Measurements from ENCODE around the gene PDCD6IP. TPM values are rescaled to one million over a fixed set of nuclear protein-coding genes. Genes with fewer than 3 reads are reported as not detected.

The PDCD6IP gene
- total RNA-seq, 4 donors from 2014 or later = 177 to 319 (median 203) TPM

GRCh38 chr3:33773637-33774036, 24.8 kb upstream of the PDCD6IP start:
- TF ChIP-seq, protein P1, sequence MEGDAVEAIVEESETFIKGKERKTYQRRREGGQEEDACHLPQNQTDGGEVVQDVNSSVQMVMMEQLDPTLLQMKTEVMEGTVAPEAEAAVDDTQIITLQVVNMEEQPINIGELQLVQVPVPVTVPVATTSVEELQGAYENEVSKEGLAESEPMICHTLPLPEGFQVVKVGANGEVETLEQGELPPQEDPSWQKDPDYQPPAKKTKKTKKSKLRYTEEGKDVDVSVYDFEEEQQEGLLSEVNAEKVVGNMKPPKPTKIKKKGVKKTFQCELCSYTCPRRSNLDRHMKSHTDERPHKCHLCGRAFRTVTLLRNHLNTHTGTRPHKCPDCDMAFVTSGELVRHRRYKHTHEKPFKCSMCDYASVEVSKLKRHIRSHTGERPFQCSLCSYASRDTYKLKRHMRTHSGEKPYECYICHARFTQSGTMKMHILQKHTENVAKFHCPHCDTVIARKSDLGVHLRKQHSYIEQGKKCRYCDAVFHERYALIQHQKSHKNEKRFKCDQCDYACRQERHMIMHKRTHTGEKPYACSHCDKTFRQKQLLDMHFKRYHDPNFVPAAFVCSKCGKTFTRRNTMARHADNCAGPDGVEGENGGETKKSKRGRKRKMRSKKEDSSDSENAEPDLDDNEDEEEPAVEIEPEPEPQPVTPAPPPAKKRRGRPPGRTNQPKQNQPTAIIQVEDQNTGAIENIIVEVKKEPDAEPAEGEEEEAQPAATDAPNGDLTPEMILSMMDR (IDR thresholded peaks at IDR 0.05; ENCODE audit: low read depth) = no peak

DNA sequence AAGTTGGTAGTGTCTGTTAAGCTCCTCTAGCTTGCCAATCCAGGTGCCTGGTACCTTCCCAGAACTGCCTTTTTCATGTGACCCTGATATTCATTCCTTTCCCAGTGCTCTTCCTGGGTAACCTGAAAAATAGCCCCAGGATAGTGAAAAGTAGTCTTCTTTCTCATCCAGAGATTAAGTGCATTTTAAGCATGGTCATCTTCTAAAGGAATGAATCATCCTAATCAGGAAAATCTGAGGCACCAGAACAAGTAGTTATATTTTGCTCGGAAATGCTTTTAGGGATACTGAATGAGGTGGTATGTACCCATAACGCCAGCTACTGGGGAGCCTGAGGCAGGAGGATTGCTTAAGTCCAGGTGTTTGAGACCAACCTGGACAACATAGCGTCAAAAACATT, 23.1 kb upstream of the PDCD6IP start:
- TF ChIP-seq, protein P1 (IDR thresholded peaks at IDR 0.05; ENCODE audit: low read depth) = no peak

DNA sequence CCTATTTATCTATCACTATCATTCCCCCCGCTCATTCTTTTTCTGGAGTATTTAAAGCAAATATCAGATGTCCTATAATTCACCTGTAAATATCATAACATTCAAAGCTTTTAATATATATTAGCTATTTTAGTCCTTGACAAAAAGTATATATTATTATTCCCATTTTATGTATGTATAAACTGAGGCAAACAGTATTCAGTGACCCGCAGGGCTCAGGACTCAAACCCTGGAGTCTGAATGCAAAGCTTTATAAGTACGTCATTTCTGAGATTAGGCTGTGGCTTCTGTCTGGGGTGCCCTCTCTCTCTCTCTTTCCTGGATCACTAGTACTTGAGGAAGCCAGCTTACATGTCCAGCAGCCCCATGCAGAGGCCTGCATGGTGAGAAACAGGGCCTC, 20.4 kb upstream of the PDCD6IP start:
- TF ChIP-seq, protein P1 (IDR thresholded peaks at IDR 0.05; ENCODE audit: low read depth) = no peak

DNA sequence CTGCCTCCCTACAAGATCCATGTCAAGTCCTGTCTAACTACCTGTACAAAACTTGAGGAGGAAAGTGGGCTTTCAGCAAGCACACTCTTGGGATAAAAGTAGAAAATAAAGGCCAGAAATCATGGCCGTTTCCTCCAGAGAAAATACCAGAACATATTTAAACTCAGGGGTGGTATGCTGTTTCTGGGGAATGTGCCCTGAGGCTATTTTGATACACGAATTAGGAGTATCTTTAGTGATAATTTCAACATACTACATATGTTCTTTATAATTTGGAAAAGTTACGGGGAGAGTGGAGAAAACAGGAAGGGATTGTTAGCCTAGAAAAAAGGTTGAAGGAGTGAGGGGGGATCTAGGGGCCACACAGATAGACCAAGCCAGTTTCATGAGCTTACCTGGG, 18.7 kb upstream of the PDCD6IP start:
- TF ChIP-seq, protein P1 (IDR thresholded peaks at IDR 0.05; ENCODE audit: low read depth) = no peak

GRCh38 chr3:33786565-33787327, 11.7 kb upstream of the PDCD6IP start:
- TF ChIP-seq, protein P1 (IDR thresholded peaks at IDR 0.05; ENCODE audit: low read depth) = no peak

DNA sequence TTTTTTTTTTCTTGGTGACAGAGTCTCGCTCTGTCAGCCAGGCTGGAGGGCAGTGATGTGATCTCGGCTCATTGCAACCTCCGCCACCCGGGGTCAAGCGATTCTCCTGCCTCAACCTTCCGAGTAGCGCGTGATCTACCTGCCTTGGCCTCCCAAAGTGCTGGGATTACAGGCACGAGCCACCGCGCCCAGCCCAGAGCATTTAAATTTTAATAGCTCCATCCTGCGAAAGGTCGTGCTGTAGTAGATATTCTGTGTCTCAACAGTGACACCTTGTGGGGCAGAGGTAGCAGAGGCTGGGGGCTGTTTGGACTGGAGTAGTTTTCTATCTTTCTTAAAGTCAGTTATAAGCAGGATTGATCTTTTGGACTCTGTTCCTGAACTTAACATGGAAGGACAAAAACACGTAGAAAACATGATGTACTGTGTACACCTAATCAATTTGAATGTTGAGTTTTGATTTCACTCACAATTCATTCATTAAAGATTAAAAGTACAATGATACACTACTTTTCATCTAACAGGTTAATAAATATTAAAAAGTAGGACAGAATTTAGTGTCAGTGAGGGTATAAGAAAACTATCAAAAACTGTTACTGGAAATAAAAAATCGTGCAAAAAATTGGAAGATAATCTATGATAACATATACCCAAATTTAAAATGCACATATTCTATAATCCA, 11.0 kb upstream of the PDCD6IP start:
- TF ChIP-seq, protein P1 (IDR thresholded peaks at IDR 0.05; ENCODE audit: low read depth) = no peak

DNA sequence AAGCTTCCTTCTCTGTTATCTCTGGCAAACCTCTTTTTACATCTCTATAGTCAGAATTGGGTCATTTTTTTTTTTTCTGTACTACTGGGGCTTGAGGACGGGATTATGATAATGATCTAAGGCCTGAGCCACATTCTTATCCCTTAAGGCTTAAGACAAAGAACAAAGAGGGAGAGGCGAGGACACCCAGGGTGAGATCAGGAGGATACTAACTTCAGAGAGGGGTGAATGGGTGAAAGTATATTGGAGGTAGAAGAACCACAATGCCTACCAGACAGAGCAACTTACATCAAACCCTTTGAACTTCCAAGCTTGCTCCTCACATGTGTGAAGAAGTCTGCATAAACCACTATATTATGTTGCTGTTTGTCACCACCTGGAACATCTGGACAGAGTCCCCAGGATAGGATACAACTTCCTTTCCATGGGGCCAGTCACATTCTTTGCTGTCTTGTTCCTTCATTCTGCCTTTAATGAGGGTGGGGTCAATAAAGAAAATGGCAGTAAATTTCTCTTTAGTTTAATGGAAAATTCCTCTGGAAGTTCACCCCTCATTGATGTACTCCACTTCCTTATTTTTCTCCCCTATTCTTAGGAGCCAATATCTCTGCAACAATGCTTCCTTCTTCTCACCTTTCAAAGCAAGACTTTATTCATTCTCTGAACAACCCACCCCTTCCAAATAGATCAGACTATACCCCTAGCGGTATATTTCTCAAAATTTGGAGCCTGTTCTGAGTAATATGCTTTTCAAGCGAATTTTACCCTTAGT, 9.1 kb upstream of the PDCD6IP start:
- TF ChIP-seq, protein P1 (IDR thresholded peaks at IDR 0.05; ENCODE audit: low read depth) = no peak
